Activated CD8-positive, alpha-beta T cell treated with anti-CD3 and anti-CD28 coated beads for 36 hours (primary cell): ENCODE data around the gene PIEZO1. TPM values are rescaled to one million over a fixed set of nuclear protein-coding genes. Genes with fewer than 3 reads are reported as not detected.

Source experiments
- ATAC-seq: fragments of 200-7000 bp; cut with Tn5 transposase; one replicate; pipeline ENCODE4 v1.10.0; 2021; ENCODE audit warnings: mild to moderate bottlenecking, moderate library complexity
- CTCF ChIA-PET: fragments of 350-600 bp; sonication (Branson Sonifier 250); formaldehyde crosslinking; loops from one replicate; lab custom pipeline; 2021; ENCODE audit warnings: antibody characterized with exemption; lab: Charles Lee
- POLR2A ChIA-PET: fragments of 350-600 bp; sonication (Branson Sonifier 250); formaldehyde crosslinking; loops from one replicate; lab custom pipeline; 2021; ENCODE audit warnings: antibody characterized with exemption; lab: Charles Lee
- DNase-seq: peaks from one replicate; pipeline ENCODE4 v3.0.0-alpha.2; 2020
- H3K27ac Mint-ChIP-seq: one replicate; pipeline ENCODE4 v1.8.0; 2021; ENCODE audit warnings: mild to moderate bottlenecking, mixed read lengths
- H3K27me3 Mint-ChIP-seq: one replicate; pipeline ENCODE4 v1.8.0; 2021; ENCODE audit warnings: mixed read lengths
- H3K36me3 Mint-ChIP-seq: one replicate; pipeline ENCODE4 v1.8.0; 2021; ENCODE audit warnings: low read depth, mixed read lengths
- H3K4me1 Mint-ChIP-seq: one replicate; pipeline ENCODE4 v1.8.0; 2021; ENCODE audit warnings: low read depth, mixed read lengths
- H3K4me3 Mint-ChIP-seq: one replicate; pipeline ENCODE4 v1.8.0; 2021; ENCODE audit warnings: mild to moderate bottlenecking, moderate library complexity, mixed read lengths
- H3K9me3 Mint-ChIP-seq: one replicate; pipeline ENCODE4 v1.8.0; 2021; ENCODE audit warnings: mixed read lengths
- intact Hi-C: fragments of 100-400 bp; cut with micrococcal nuclease; formaldehyde crosslinking; loops from one replicate; pipeline ENCODE4 v1.10.0; 2022
- total RNA-seq, 2 experiments: library from RNA; stranded (reverse); gene quantifications; one replicate each; pipeline ENCODE4 v1.2.3, GENCODE V29; 2021
- TF ChIP-seq, protein P1 (sequence below): fragments of 200-600 bp; IDR thresholded peaks from one replicate; pipeline ENCODE4 v1.8.0; 2022; ENCODE audit warnings: antibody characterized with exemption, mild to moderate bottlenecking

Gene PIEZO1
- total RNA-seq, 2 experiments from 2014 or later, result 87.7 to 91.8 TPM

GRCh38 chr16:88770461-88771293, 14.3 kb downstream of the PIEZO1 start:
- TF ChIP-seq, protein P1, sequence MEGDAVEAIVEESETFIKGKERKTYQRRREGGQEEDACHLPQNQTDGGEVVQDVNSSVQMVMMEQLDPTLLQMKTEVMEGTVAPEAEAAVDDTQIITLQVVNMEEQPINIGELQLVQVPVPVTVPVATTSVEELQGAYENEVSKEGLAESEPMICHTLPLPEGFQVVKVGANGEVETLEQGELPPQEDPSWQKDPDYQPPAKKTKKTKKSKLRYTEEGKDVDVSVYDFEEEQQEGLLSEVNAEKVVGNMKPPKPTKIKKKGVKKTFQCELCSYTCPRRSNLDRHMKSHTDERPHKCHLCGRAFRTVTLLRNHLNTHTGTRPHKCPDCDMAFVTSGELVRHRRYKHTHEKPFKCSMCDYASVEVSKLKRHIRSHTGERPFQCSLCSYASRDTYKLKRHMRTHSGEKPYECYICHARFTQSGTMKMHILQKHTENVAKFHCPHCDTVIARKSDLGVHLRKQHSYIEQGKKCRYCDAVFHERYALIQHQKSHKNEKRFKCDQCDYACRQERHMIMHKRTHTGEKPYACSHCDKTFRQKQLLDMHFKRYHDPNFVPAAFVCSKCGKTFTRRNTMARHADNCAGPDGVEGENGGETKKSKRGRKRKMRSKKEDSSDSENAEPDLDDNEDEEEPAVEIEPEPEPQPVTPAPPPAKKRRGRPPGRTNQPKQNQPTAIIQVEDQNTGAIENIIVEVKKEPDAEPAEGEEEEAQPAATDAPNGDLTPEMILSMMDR, result no peak
- peak overlapping the region; percentile 12 for H3K4me3 Mint-ChIP-seq
- ChIA-PET POLR2A (interaction anchor here (1.0 to 1.3 kb wide), 4 partner anchors 8 to 27 kb away, joined by 3 to 10 read pairs (median 3); no protein-coding TSS in a partner anchor), CTCF (interaction anchor here (0.8 to 1.4 kb wide), 2 partner anchors 11 to 25 kb away, joined by 3 to 6 read pairs; no protein-coding TSS in a partner anchor)
- intact Hi-C loops, result no loop called here
- ATAC-seq, result peak; percentile 90
- no peaks in the 10 kb centered on the region for H3K9me3 Mint-ChIP-seq
- H3K36me3 Mint-ChIP-seq, result no peaks in the 10 kb centered on the region
- H3K27ac Mint-ChIP-seq, result peak overlapping the region; percentile 64
- peaks cover 33% of the 10 kb centered on the region for H3K4me1 Mint-ChIP-seq
- peak; percentile 78 for DNase-seq
- H3K27me3 Mint-ChIP-seq, result no peaks in the 10 kb centered on the region

DNA sequence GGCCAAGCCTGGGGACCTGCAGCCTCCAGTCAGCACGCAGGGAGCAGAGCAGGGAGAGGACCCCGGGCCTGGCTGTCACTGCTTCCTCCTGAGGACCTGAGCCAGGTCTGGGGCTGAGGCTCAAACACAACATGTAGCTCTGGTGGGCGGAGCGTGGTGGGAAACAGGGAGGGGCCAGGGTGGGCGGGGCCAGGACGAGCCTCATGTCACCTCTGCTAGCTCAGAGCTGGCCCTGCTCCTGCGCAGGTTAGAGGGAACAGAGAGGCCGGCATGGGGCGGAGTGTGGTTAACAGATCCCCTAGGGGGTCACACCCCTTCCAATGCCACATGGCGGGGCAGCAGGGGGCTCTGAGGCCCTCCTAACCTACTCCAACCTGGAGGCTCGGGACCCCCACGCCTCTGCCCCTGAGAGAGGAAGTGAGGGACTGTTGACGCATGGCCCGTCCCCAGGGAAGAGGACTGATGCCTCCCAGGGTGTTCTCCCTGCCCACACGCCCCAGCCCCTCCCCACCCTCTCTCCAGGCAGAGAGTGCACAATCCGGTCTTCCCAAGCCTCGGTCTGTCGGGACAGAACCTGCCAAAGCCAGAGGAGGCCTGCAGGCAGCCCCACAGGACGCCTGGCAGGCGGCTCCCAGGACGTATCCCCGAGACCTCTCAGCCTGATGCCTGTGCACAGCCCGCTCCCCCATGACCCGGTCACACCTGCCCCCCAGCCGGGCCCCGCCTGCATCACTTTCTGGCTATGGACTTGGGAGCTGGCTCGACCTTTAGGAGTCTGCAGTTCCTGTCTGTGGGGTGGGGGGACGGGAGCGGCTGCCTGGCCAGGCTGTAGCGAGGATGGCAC, 15.2 kb downstream of the PIEZO1 start:
- no peaks in the 10 kb centered on the region for H3K27me3 Mint-ChIP-seq
- H3K9me3 Mint-ChIP-seq, result no peaks in the 10 kb centered on the region
- DNase-seq (peak; percentile 64), ATAC-seq (peak; percentile 57)
- intact Hi-C loops, result no loop called here
- TF ChIP-seq, protein P1, result no peak
- H3K4me3 Mint-ChIP-seq, result no peak overlapping the region
- H3K27ac Mint-ChIP-seq, result no peak overlapping the region
- peaks cover 33% of the 10 kb centered on the region for H3K4me1 Mint-ChIP-seq
- POLR2A ChIA-PET, result interaction anchor here (0.6 to 1.3 kb wide), 4 partner anchors 10 to 64 kb away, joined by 3 to 10 read pairs (median 3); no protein-coding TSS in a partner anchor
- no peaks in the 10 kb centered on the region for H3K36me3 Mint-ChIP-seq
- CTCF ChIA-PET, result no interaction called here

GRCh38 chr16:88768071-88768783, 16.8 kb downstream of the PIEZO1 start:
- intact Hi-C loops, result no loop called here
- H3K4me1 Mint-ChIP-seq, result peaks cover 34% of the 10 kb centered on the region
- H3K9me3 Mint-ChIP-seq, result no peaks in the 10 kb centered on the region
- H3K4me3 Mint-ChIP-seq, result no peak overlapping the region
- DNase-seq (no peak), ATAC-seq (no peak)
- H3K36me3 Mint-ChIP-seq, result no peaks in the 10 kb centered on the region
- POLR2A ChIA-PET, result interaction anchor here (0.7 kb wide), 1 partner anchor 52 kb away, joined by 3 read pairs; no protein-coding TSS in a partner anchor
- TF ChIP-seq, protein P1, result no peak
- no peak overlapping the region for H3K27ac Mint-ChIP-seq
- CTCF ChIA-PET, result interaction anchor here (1.0 to 1.2 kb wide), 2 partner anchors 13 kb away, joined by 4 read pairs; no protein-coding TSS in a partner anchor
- no peaks in the 10 kb centered on the region for H3K27me3 Mint-ChIP-seq

DNA sequence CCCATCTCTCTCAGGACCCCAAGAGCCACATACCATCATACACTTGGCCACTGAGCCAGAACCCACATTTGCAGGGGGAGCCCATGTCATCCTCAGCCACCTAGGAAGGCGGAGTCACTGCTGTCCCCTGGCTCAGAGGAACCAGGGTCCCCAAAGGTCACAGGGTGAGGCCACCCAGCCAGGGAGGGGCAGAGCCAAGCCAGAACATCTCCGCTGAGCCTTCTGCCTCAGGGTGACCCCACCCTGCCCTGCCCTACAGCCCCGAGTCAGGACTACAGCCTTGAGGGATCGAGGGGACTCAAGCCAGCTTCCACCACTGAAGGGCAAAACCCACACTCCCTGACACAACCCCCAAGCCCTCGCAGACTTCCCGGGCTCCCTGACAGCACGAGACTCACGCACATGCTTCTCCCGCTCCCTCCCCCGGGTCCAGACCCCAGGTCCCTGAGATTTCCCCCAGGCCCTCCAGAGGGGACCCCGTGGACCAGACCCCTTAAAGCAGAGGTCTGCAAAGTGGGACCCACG, 17.4 kb downstream of the PIEZO1 start:
- Mint-ChIP-seq H3K9me3 (no peaks in the 10 kb centered on the region), H3K36me3 (no peaks in the 10 kb centered on the region), H3K27me3 (no peaks in the 10 kb centered on the region), H3K4me1 (peaks cover 34% of the 10 kb centered on the region), H3K27ac (peak overlapping the region; percentile 69), H3K4me3 (no peak overlapping the region)
- POLR2A ChIA-PET, result no interaction called here
- CTCF ChIA-PET, result interaction anchor here (1.0 to 1.2 kb wide), 2 partner anchors 12 to 14 kb away, joined by 4 read pairs; no protein-coding TSS in a partner anchor
- intact Hi-C loops, result no loop called here
- DNase-seq (no peak), ATAC-seq (no peak)
- TF ChIP-seq, protein P1, result no peak
